ENCODE results near the gene HBA1.
"Not testable (repeated sequence)": the region's sequence is repeated elsewhere in the genome, so short reads cannot be mapped to it uniquely, and the experiment has no call there.

HBA1 gene

GRCh38 chr16:203246-203645 is 26.8 kb downstream of the HBA1 start:
- DNase-seq (ENCODE audit: low read depth): no peak

GRCh38 chr16:204046-204445 is 27.6 kb downstream of the HBA1 start:
- not testable (repeated sequence) for DNase-seq (ENCODE audit: low read depth)

GRCh38 chr16:209359-209758 is 32.9 kb downstream of the HBA1 start:
- DNase-seq (ENCODE audit: low read depth): not testable (repeated sequence)

GRCh38 chr16:211631-212180 is 35.2 kb downstream of the HBA1 start:
- not testable (repeated sequence) for DNase-seq (ENCODE audit: low read depth)

- no peak for DNase-seq (ENCODE audit: low read depth)
These were observed 36.5 kb downstream of the HBA1 start for GRCh38 chr16:212999-213398.

GRCh38 chr16:220021-220420 is 43.5 kb downstream of the HBA1 start:
- DNase-seq (ENCODE audit: low read depth): no peak

All from T-helper 22 cell (primary cell).